Caco-2 (cell line): Measurements from ENCODE around the gene SERINC5. TPM values are rescaled to one million over a fixed set of nuclear protein-coding genes. Genes with fewer than 3 reads are reported as not detected.

Experiments
- BruUV-seq: library from RNA; stranded (reverse); fragments of 400-500 nt; replicated peaks from 2 replicates; lab custom pipeline; 2021; lab: Mats Ljungman, UMichigan
- CTCF ChIA-PET: fragments of 300-600 bp; sonication (Branson Sonifier 250); formaldehyde crosslinking; loops from one replicate; lab custom pipeline; 2022; ENCODE audit warnings: antibody characterized with exemption; lab: Charles Lee
- POLR2A ChIA-PET: fragments of 300-600 bp; sonication (Branson Sonifier 250); formaldehyde crosslinking; loops from one replicate; lab custom pipeline; 2022; ENCODE audit warnings: antibody characterized with exemption; lab: Charles Lee
- DNase-seq, 2 experiments: peaks; one replicate each; pipeline versions ENCODE4 v3.0.0 to v3.0.0-alpha.2; 2020 to 2022
- H3K27me3 ChIP-seq: replicated peaks from 2 replicates; pipeline ENCODE4 v1.6.0; 2011; ENCODE audit warnings: low read length; ENCODE audit not compliant: control insufficient read depth, insufficient read depth
- H3K36me3 ChIP-seq: 2 replicates; pipeline ENCODE4 v1.5.1; 2011; ENCODE audit warnings: low read length; ENCODE audit not compliant: control insufficient read depth, insufficient read depth
- H3K4me1 ChIP-seq: fragments of 250-450 bp; sonication (Bioruptor Pico); 2 replicates; pipeline ENCODE4 v1.5.1; 2020; ENCODE audit warnings: mild to moderate bottlenecking
- H3K4me3 ChIP-seq: 2 replicates; pipeline ENCODE4 v1.5.1; 2011; ENCODE audit warnings: low read depth, mild to moderate bottlenecking, control low read depth, low read length
- H3K9me3 ChIP-seq: fragments of 250-450 bp; sonication (Bioruptor Pico); 2 replicates; pipeline ENCODE4 v1.5.1; 2020; ENCODE audit warnings: mild to moderate bottlenecking, moderate library complexity
- H3K27ac Mint-ChIP-seq: one replicate; pipeline ENCODE4 v1.8.0; 2022; ENCODE audit warnings: mixed read lengths; ENCODE audit not compliant: unreplicated experiment
- H3K27me3 Mint-ChIP-seq: one replicate; pipeline ENCODE4 v1.8.0; 2022; ENCODE audit warnings: mixed read lengths; ENCODE audit not compliant: insufficient read depth, unreplicated experiment
- H3K36me3 Mint-ChIP-seq: one replicate; pipeline ENCODE4 v1.8.0; 2022; ENCODE audit warnings: mild to moderate bottlenecking, mixed read lengths; ENCODE audit not compliant: insufficient read depth, unreplicated experiment
- H3K4me1 Mint-ChIP-seq: one replicate; pipeline ENCODE4 v1.8.0; 2022; ENCODE audit warnings: low read depth, mixed read lengths; ENCODE audit not compliant: unreplicated experiment
- H3K4me3 Mint-ChIP-seq: one replicate; pipeline ENCODE4 v1.8.0; 2022; ENCODE audit warnings: mild to moderate bottlenecking, moderate library complexity, mixed read lengths; ENCODE audit not compliant: unreplicated experiment
- H3K9me3 Mint-ChIP-seq: one replicate; pipeline ENCODE4 v1.8.0; 2022; ENCODE audit warnings: mixed read lengths; ENCODE audit not compliant: unreplicated experiment
- CTCF ChIP-seq, 2 experiments: fragments of 200-600 bp in 1 of 2; IDR thresholded peaks; 1 replicate in 1 of 2; 2 replicates in 1 of 2; pipeline versions ENCODE4 v1.5.1 to v1.8.0; 2011 to 2022; ENCODE audit warnings: antibody characterized with exemption in 1 of 2, control low read depth in 1 of 2, inconsistent platforms in 1 of 2, low read depth in 1 of 2, low read length in 1 of 2, mild to moderate bottlenecking in 1 of 2, moderate library complexity in 1 of 2; ENCODE audit not compliant: insufficient read depth in 1 of 2, severe bottlenecking in 1 of 2, unreplicated experiment in 1 of 2
- intact Hi-C: fragments of 100-400 bp; cut with micrococcal nuclease; formaldehyde crosslinking; loops from one replicate; pipeline ENCODE4 v1.10.0; 2022; ENCODE audit not compliant: unreplicated experiment
- total RNA-seq: library from RNA; stranded (reverse); gene quantifications from 2 replicates; pipeline ENCODE4 v1.2.3, GENCODE V29; 2022

Gene SERINC5
- total RNA-seq, 1 experiment from 2014 or later, result 225 TPM

- Histone ChIP-seq H3K4me3 (no peak overlapping the region), H3K27me3 (no peaks in the 10 kb centered on the region), H3K36me3 (no peaks in the 10 kb centered on the region), H3K9me3 (no peaks in the 10 kb centered on the region), H3K4me1 (no peaks in the 10 kb centered on the region)
- POLR2A ChIA-PET, result no interaction called here
- Mint-ChIP-seq H3K36me3 (no peaks in the 10 kb centered on the region), H3K9me3 (no peaks in the 10 kb centered on the region), H3K27me3 (no peaks in the 10 kb centered on the region), H3K27ac (no peak overlapping the region), H3K4me1 (no peaks in the 10 kb centered on the region), H3K4me3 (no peak overlapping the region)
- BruUV-seq, result no TSS peak
- DNase-seq, result no peak
- CTCF ChIA-PET, result no interaction called here
- intact Hi-C loops, result no loop called here
- no peak for TF ChIP-seq CTCF (IDR thresholded peaks at IDR 0.05; ENCODE audit: insufficient read depth in 1 of 2, low read depth in 1 of 2, low read length in 1 of 2, severe bottlenecking in 1 of 2, unreplicated experiment in 1 of 2)
These were observed 35.9 kb upstream of the SERINC5 start for GRCh38 chr5:80291761-80292160.

DNA sequence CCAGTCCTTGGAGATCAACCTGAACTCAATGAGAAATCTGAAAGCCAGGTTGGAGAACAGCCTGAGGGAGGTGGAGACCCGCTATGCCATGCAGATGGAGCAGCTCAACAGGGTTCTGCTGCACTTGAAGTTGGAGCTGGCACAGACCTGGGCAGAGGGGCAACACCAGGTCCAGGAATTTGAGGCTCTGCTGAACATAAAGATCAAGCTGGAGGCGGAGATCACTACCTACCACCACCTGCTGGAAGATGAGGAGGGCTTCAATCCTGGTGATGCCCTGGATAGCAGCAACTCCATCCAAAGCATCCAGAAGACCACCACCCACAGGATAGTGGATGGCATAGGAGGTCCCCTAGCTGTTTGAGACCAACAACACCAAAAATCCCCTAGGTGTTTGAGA is 33.5 kb upstream of the SERINC5 start:
- BruUV-seq, result no TSS peak
- Mint-ChIP-seq H3K27me3 (no peaks in the 10 kb centered on the region), H3K36me3 (no peaks in the 10 kb centered on the region), H3K27ac (no peak overlapping the region), H3K9me3 (no peaks in the 10 kb centered on the region), H3K4me1 (no peaks in the 10 kb centered on the region), H3K4me3 (no peak overlapping the region)
- Histone ChIP-seq H3K4me1 (no peaks in the 10 kb centered on the region), H3K9me3 (no peaks in the 10 kb centered on the region), H3K27me3 (no peaks in the 10 kb centered on the region), H3K4me3 (no peak overlapping the region), H3K36me3 (no peaks in the 10 kb centered on the region)
- no peak for TF ChIP-seq CTCF (IDR thresholded peaks at IDR 0.05; ENCODE audit: insufficient read depth in 1 of 2, low read depth in 1 of 2, low read length in 1 of 2, severe bottlenecking in 1 of 2, unreplicated experiment in 1 of 2)
- DNase-seq, result no peak
- intact Hi-C loops, result no loop called here
- ChIA-PET POLR2A (no interaction called here), CTCF (no interaction called here)

- Histone ChIP-seq H3K4me3 (no peak overlapping the region), H3K4me1 (no peaks in the 10 kb centered on the region), H3K27me3 (no peaks in the 10 kb centered on the region), H3K36me3 (no peaks in the 10 kb centered on the region), H3K9me3 (no peaks in the 10 kb centered on the region)
- no peak overlapping the region for H3K27ac Mint-ChIP-seq
- no peaks in the 10 kb centered on the region for H3K9me3 Mint-ChIP-seq
- TF ChIP-seq CTCF (IDR thresholded peaks at IDR 0.05; ENCODE audit: insufficient read depth in 1 of 2, low read depth in 1 of 2, low read length in 1 of 2, severe bottlenecking in 1 of 2, unreplicated experiment in 1 of 2), result no peak
- no peaks in the 10 kb centered on the region for H3K36me3 Mint-ChIP-seq
- CTCF ChIA-PET, result no interaction called here
- POLR2A ChIA-PET, result no interaction called here
- no peaks in the 10 kb centered on the region for H3K4me1 Mint-ChIP-seq
- no peak for DNase-seq
- no peak overlapping the region for H3K4me3 Mint-ChIP-seq
- intact Hi-C loops, result no loop called here
- no TSS peak for BruUV-seq
- no peaks in the 10 kb centered on the region for H3K27me3 Mint-ChIP-seq
These were observed 32.3 kb upstream of the SERINC5 start for GRCh38 chr5:80288177-80288576.
